Measurements from ENCODE around the gene ACAP3.
"Not testable (repeated sequence)": the region's sequence is repeated elsewhere in the genome, so short reads cannot be mapped to it uniquely, and the experiment has no call there.

Gene ACAP3

GRCh38 chr1:1260843-1261560 lies 46.7 kb downstream of the ACAP3 start:
- no peak for DNase-seq

- no peak for DNase-seq
Observed at GRCh38 chr1:1259951-1260600, 47.7 kb downstream of the ACAP3 start.

- no peak for DNase-seq
Observed at GRCh38 chr1:1259540-1259939, 48.2 kb downstream of the ACAP3 start.

- no peak for DNase-seq
Observed at GRCh38 chr1:1259119-1259488, 48.6 kb downstream of the ACAP3 start.

- DNase-seq, result no peak
Observed at GRCh38 chr1:1256956-1257871, 50.5 kb downstream of the ACAP3 start.

GRCh38 chr1:1255611-1256010 lies 52.1 kb downstream of the ACAP3 start:
- DNase-seq, result no peak

GRCh38 chr1:1255078-1255477 lies 52.7 kb downstream of the ACAP3 start:
- DNase-seq, result no peak

GRCh38 chr1:1254667-1254998 lies 53.1 kb downstream of the ACAP3 start:
- no peak for DNase-seq

GRCh38 chr1:1253972-1254666 lies 53.6 kb downstream of the ACAP3 start:
- DNase-seq, result no peak

- DNase-seq, result no peak
Observed at GRCh38 chr1:1253314-1253713, 54.4 kb downstream of the ACAP3 start.

- DNase-seq, result no peak
Observed at GRCh38 chr1:1250786-1251284, 56.9 kb downstream of the ACAP3 start.

GRCh38 chr1:1248009-1248913 lies 59.5 kb downstream of the ACAP3 start:
- DNase-seq, result not testable (repeated sequence)

- DNase-seq, result no peak
Observed at GRCh38 chr1:1247341-1247913, 60.3 kb downstream of the ACAP3 start.

- DNase-seq, result no peak
Observed at GRCh38 chr1:1246577-1247340, 61.0 kb downstream of the ACAP3 start, which contains the start of gene C1QTNF12. Gene C1QTNF12 (minus strand): TSS chr1:1246722. CDS start chr1:1246690, 32 bp downstream.

- no peak for DNase-seq
Observed at GRCh38 chr1:1245817-1246576, 61.7 kb downstream of the ACAP3 start.

GRCh38 chr1:1245178-1245816 lies 62.4 kb downstream of the ACAP3 start:
- DNase-seq, result no peak

- DNase-seq, result no peak
Observed at GRCh38 chr1:1244192-1244811, 63.4 kb downstream of the ACAP3 start.

GRCh38 chr1:1243807-1244191 lies 63.9 kb downstream of the ACAP3 start:
- DNase-seq, result no peak

- DNase-seq, result no peak
Observed at GRCh38 chr1:1243266-1243660, 64.5 kb downstream of the ACAP3 start.
